Measurements from ENCODE around the gene RAP1B.

DNA sequence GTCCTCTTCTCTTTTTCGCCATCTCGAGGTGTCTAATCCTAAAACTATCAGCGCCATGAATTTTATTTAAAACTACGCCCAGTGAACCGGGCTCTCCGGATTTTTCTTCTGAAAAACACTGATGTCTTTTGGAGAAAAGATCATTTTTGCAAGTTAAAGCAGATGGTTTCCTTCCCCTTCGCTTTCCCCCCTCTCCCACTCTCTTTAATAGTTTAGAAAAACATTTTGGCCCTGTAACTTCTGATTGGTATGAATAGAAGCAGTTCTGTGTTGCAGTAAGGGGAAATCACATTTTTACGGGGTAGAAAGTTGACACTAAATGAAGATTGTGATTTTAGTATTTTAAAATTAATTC, 1.1 kb downstream of the RAP1B start:
- no peak for TF ChIP-seq POLR2AphosphoS5 (IDR thresholded peaks at IDR 0.05; ENCODE audit: borderline replicate concordance, low read depth, low read length)
- TF ChIP-seq FOXP2 (optimal IDR thresholded peaks at IDR 0.05; ENCODE audit: control extremely low read depth, extremely low read length, insufficient read depth): no peak

Measured in SK-N-MC (cell line).